ENCODE data around the gene NDUFV3. TPM values are rescaled to one million over a fixed set of nuclear protein-coding genes. Genes with fewer than 3 reads are reported as not detected.
"Not testable (repeated sequence)": the region's sequence is repeated elsewhere in the genome, so short reads cannot be mapped to it uniquely, and the experiment has no call there.

The NDUFV3 gene
- total RNA-seq, 1 donor from 2014 or later = 56.6 TPM

- no peak for DNase-seq
- intact Hi-C loops (cut with DNase I) = no loop called here
- no peak for ATAC-seq (ENCODE audit: poor library complexity)
Measured at GRCh38 chr21:42925114-42925926, 32.2 kb downstream of the NDUFV3 start, which contains the start of gene ERVH48-1. Gene ERVH48-1, minus strand, starts transcription at chr21:42925630. Its CDS starts 6,624 bp downstream, at chr21:42919006.

GRCh38 chr21:42927474-42928200, 34.5 kb downstream of the NDUFV3 start:
- intact Hi-C loops (cut with DNase I); DNase-seq; ATAC-seq (ENCODE audit: poor library complexity): not testable (repeated sequence)

- intact Hi-C loops (cut with DNase I) = no loop called here
- ATAC-seq (ENCODE audit: poor library complexity) = no peak
Measured at GRCh38 chr21:42929969-42930368, 36.9 kb downstream of the NDUFV3 start.

GRCh38 chr21:42931560-42932235, 38.6 kb downstream of the NDUFV3 start:
- ATAC-seq (ENCODE audit: poor library complexity) (no peak), DNase-seq (no peak)
- intact Hi-C loops (cut with DNase I) = no loop called here

More at GRCh38 chr21:42929969-42930368, 36.9 kb downstream of the NDUFV3 start:
- no peak for DNase-seq

- intact Hi-C loops (cut with DNase I) = not testable (repeated sequence)
Measured at GRCh38 chr21:42932378-42933136, 39.4 kb downstream of the NDUFV3 start.

GRCh38 chr21:42933137-42933970, 40.2 kb downstream of the NDUFV3 start:
- ATAC-seq (ENCODE audit: poor library complexity); intact Hi-C loops (cut with DNase I); DNase-seq: not testable (repeated sequence)

More at GRCh38 chr21:42932378-42933136, 39.4 kb downstream of the NDUFV3 start:
- ATAC-seq (ENCODE audit: poor library complexity); DNase-seq: not testable (repeated sequence)

- ATAC-seq (ENCODE audit: poor library complexity); intact Hi-C loops (cut with DNase I); DNase-seq: not testable (repeated sequence)
Measured at GRCh38 chr21:42933973-42934372, 40.9 kb downstream of the NDUFV3 start.

GRCh38 chr21:42936360-42936759, 43.3 kb downstream of the NDUFV3 start:
- DNase-seq; ATAC-seq (ENCODE audit: poor library complexity); intact Hi-C loops (cut with DNase I): not testable (repeated sequence)

GRCh38 chr21:42937034-42937940, 44.2 kb downstream of the NDUFV3 start:
- not testable (repeated sequence) for ATAC-seq (ENCODE audit: poor library complexity)

GRCh38 chr21:42937960-42938605, 45.0 kb downstream of the NDUFV3 start:
- DNase-seq = no peak
- ATAC-seq (ENCODE audit: poor library complexity) = no peak
- intact Hi-C loops (cut with DNase I) = no loop called here

More at GRCh38 chr21:42937034-42937940, 44.2 kb downstream of the NDUFV3 start:
- intact Hi-C loops (cut with DNase I); DNase-seq: not testable (repeated sequence)

- ATAC-seq (ENCODE audit: poor library complexity); DNase-seq; intact Hi-C loops (cut with DNase I): not testable (repeated sequence)
Measured at GRCh38 chr21:42938606-42938995, 45.5 kb downstream of the NDUFV3 start.

GRCh38 chr21:42939582-42940413, 46.7 kb downstream of the NDUFV3 start:
- ATAC-seq (ENCODE audit: poor library complexity) = peak; percentile 98
- intact Hi-C loops (cut with DNase I) = no loop called here
- DNase-seq = no peak

- intact Hi-C loops (cut with DNase I) = no loop called here
- no peak for DNase-seq
- no peak for ATAC-seq (ENCODE audit: poor library complexity)
Measured at GRCh38 chr21:42941696-42942085, 48.6 kb downstream of the NDUFV3 start.

GRCh38 chr21:42942244-42942643, 49.1 kb downstream of the NDUFV3 start:
- ATAC-seq (ENCODE audit: poor library complexity) (no peak), DNase-seq (no peak)
- intact Hi-C loops (cut with DNase I) = no loop called here
